ENCODE measurements around the gene PSTK.
A peak's percentile ranks its signal among the peaks of the same experiment; 100 is the strongest.

DNA sequence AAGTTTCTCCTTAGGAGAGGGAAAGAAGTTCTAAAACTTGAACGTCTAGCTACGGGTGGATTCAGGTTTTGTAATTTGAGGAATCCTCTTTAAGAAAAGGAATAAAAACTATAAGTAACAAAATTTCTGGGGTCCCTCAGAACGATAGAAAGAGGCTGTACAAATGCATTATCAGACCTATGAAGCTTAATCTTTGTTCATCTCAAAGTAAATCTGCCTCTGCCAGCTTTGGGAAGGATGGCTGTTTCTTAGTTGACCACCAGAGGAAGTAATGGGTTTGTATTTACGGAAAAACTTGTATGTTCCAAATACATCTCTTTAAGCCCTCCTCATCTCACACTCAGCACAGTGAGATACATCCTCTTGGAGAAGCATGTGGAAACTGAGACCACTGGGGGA lies 864 bp downstream of the PSTK start:
- TF ChIP-seq, protein P1, sequence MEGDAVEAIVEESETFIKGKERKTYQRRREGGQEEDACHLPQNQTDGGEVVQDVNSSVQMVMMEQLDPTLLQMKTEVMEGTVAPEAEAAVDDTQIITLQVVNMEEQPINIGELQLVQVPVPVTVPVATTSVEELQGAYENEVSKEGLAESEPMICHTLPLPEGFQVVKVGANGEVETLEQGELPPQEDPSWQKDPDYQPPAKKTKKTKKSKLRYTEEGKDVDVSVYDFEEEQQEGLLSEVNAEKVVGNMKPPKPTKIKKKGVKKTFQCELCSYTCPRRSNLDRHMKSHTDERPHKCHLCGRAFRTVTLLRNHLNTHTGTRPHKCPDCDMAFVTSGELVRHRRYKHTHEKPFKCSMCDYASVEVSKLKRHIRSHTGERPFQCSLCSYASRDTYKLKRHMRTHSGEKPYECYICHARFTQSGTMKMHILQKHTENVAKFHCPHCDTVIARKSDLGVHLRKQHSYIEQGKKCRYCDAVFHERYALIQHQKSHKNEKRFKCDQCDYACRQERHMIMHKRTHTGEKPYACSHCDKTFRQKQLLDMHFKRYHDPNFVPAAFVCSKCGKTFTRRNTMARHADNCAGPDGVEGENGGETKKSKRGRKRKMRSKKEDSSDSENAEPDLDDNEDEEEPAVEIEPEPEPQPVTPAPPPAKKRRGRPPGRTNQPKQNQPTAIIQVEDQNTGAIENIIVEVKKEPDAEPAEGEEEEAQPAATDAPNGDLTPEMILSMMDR (IDR thresholded peaks at IDR 0.05): peak in 3 of 12 donors; percentile 24 to 35 (median 27)
- no peak for TF ChIP-seq POLR2A (IDR thresholded peaks at IDR 0.05)
